Neural progenitor cell (in vitro differentiated cells): ENCODE data around the gene SYT5.

Source experiments
- CTCF ChIP-seq: fragments of 200-600 bp; sonication (generic); IDR thresholded peaks from 2 replicates; pipeline ENCODE4 v1.5.1; 2017; ENCODE audit warnings: antibody characterized with exemption, mild to moderate bottlenecking
- EZH2 ChIP-seq: fragments of 200-600 bp; sonication (generic); IDR thresholded peaks from 2 replicates; pipeline ENCODE4 v1.6.1; 2017; ENCODE audit warnings: antibody characterized with exemption, mild to moderate bottlenecking, moderate library complexity

GRCh38 chr19:55206664-55207500 lies 26.8 kb upstream of the SYT5 start:
- TF ChIP-seq CTCF, result no peak
- TF ChIP-seq EZH2, result no peak
